Measurements from ENCODE around the gene EIF4EBP3.

EIF4EBP3 gene

DNA sequence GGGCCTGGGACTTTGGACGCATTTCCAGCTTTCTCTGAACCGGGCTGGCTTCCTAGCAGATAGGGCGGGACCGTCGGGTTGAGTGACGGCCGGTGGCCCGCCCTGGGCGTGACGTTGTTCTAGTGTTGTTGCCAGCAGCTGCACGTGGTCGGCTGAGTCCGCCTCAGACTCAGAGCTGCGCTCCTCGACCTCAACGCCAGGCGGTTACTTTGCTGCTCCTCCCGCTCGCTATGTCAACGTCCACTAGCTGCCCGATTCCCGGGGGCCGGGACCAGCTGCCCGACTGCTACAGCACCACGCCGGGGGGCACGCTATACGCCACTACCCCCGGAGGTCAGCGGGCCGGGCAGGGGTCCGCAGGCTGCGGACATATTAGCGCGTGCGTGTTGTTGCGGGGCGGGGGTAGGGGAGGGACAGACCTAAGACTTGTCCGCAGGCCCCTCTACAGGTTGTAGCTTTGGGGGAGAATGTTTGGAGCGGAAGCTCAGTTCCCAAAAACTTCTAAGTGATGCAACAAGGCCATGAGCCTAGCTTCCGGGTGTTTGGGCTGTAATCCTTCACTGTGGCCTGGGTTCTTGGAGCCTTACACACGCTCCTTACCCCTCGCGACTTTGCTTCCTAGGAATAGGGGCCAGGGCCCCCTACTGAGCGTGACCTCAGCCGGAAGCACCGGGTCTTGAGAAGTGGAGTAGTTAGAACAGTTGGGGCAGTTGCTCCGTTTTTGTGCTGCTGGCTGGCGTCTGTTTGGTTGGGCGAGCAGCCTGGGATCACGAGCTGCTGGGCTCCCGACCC is at the start of gene EIF4EBP3:
Gene EIF4EBP3, plus strand, starts transcription at position 155 of the 792 bp plus-strand sequence. Its CDS starts 76 bp downstream, at position 231.
- Histone ChIP-seq H3K4me3 (ENCODE audit: low read length) (peak within 1 kb of the TSS; percentile 80), H3K4me1 (ENCODE audit: control insufficient read depth, insufficient read depth, low read length) (peaks cover 37% of the 10 kb centered on the region), H3K9me3 (ENCODE audit: control insufficient read depth, low read length) (no peaks in the 10 kb centered on the region), H3K36me3 (ENCODE audit: control insufficient read depth, insufficient read depth, low read length, severe bottlenecking) (peaks cover 57% of the 10 kb centered on the region), H3K27me3 (replicated peaks; ENCODE audit: control insufficient read depth, insufficient read depth, low read length) (no peaks in the 10 kb centered on the region), H3K9ac (ENCODE audit: low read length) (peak within 1 kb of the TSS; percentile 91)
- DNase-seq (ENCODE audit: low read depth), result peak; percentile 98

DNA sequence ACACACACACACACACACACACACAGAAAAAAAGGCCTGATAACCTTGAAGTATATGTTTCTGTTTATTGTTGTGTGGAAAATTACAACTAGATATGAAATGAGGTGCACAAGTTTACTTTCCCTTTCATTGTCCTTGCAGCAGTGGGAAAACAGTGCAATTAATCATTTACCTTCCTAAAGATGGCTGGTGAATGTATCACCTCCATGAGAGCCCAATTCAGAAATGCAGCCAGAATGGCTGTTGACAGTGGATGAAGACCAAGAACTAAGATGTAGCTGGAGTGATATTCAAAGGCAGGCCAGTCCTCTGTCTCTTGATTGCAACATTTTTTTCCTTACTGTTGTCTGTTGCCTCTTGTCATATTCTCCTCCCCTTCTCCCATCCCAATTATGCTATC is 49.6 kb upstream of the EIF4EBP3 start:
- peaks cover 17% of the 10 kb centered on the region for H3K36me3 ChIP-seq (ENCODE audit: control insufficient read depth, insufficient read depth, low read length, severe bottlenecking)
- peaks cover 17% of the 10 kb centered on the region for H3K4me1 ChIP-seq (ENCODE audit: control insufficient read depth, insufficient read depth, low read length)
- no peak overlapping the region for H3K9ac ChIP-seq (ENCODE audit: low read length)
- no peaks in the 10 kb centered on the region for H3K9me3 ChIP-seq (ENCODE audit: control insufficient read depth, low read length)
- no peaks in the 10 kb centered on the region for H3K27me3 ChIP-seq (replicated peaks; ENCODE audit: control insufficient read depth, insufficient read depth, low read length)
- H3K4me3 ChIP-seq (ENCODE audit: low read length), result no peak overlapping the region
- no peak for DNase-seq (ENCODE audit: low read depth)

DNA sequence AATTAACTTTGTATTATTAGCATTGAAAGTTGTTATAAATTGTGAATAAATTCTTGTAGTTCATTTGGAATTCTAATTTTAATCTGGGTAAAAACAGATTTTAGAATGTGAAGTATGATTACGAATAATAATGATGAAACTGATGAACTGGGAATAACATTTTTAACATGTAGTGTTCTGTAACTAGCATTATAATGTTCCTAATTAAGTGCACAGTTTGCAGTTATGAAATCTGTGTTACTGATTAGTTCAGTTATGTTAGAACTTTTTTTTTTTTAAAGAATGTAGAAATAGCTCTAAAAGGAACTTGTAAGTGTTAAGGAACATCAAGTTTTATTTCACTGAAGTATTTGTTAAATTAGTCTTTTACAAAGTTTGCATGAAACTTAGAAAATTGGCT is 48.9 kb upstream of the EIF4EBP3 start:
- Histone ChIP-seq H3K27me3 (replicated peaks; ENCODE audit: control insufficient read depth, insufficient read depth, low read length) (no peaks in the 10 kb centered on the region), H3K4me1 (ENCODE audit: control insufficient read depth, insufficient read depth, low read length) (peaks cover 17% of the 10 kb centered on the region), H3K9ac (ENCODE audit: low read length) (no peak overlapping the region), H3K4me3 (ENCODE audit: low read length) (no peak overlapping the region), H3K36me3 (ENCODE audit: control insufficient read depth, insufficient read depth, low read length, severe bottlenecking) (peaks cover 17% of the 10 kb centered on the region), H3K9me3 (ENCODE audit: control insufficient read depth, low read length) (no peaks in the 10 kb centered on the region)
- DNase-seq (ENCODE audit: low read depth), result no peak

DNA sequence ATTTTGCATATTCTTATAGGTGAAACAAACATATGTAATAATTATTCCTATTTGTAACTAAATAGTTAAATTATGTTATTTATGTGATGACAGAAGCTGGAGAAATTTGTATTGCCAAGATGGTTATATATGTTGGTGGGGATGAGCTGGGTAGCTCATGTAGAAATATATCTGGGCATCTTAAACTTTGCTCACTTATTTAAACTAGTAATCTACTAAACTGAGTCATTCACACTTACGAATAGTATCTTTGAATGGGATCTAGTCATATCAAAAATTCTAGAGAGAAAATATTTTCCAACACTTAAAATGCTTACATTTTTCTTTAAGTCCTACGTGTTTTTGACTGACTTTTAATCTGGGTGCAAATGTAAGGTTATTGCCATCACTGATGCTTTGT is 44.6 kb upstream of the EIF4EBP3 start:
- H3K36me3 ChIP-seq (ENCODE audit: control insufficient read depth, insufficient read depth, low read length, severe bottlenecking), result peaks cover 38% of the 10 kb centered on the region

DNA sequence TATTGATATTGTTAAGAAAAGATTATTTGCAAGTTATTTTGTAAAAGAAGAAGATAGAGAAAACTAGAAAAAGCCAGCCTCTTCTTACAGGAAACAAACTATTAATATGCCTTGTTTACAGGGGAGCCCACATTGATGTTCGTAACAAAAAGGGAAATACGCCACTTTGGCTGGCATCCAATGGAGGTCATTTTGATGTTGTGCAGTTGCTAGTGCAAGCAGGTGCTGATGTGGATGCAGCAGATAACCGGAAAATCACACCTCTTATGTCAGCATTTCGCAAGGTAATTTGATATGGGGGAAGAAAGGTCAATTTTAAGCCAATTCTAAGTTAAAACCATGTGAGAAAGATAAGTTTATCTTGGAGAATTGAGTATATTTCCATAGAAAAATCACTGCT is 37.6 kb upstream of the EIF4EBP3 start:
- Histone ChIP-seq H3K9me3 (ENCODE audit: control insufficient read depth, low read length) (no peaks in the 10 kb centered on the region), H3K4me1 (ENCODE audit: control insufficient read depth, insufficient read depth, low read length) (no peaks in the 10 kb centered on the region), H3K9ac (ENCODE audit: low read length) (no peak overlapping the region), H3K4me3 (ENCODE audit: low read length) (no peak overlapping the region), H3K36me3 (ENCODE audit: control insufficient read depth, insufficient read depth, low read length, severe bottlenecking) (peaks cover 96% of the 10 kb centered on the region), H3K27me3 (replicated peaks; ENCODE audit: control insufficient read depth, insufficient read depth, low read length) (no peaks in the 10 kb centered on the region)
- no peak for DNase-seq (ENCODE audit: low read depth)

More for the DNA sequence above, 44.6 kb upstream of the EIF4EBP3 start:
- DNase-seq (ENCODE audit: low read depth), result no peak
- no peaks in the 10 kb centered on the region for H3K27me3 ChIP-seq (replicated peaks; ENCODE audit: control insufficient read depth, insufficient read depth, low read length)
- no peaks in the 10 kb centered on the region for H3K9me3 ChIP-seq (ENCODE audit: control insufficient read depth, low read length)
- H3K9ac ChIP-seq (ENCODE audit: low read length), result no peak overlapping the region
- no peak overlapping the region for H3K4me3 ChIP-seq (ENCODE audit: low read length)
- H3K4me1 ChIP-seq (ENCODE audit: control insufficient read depth, insufficient read depth, low read length), result peaks cover 12% of the 10 kb centered on the region

DNA sequence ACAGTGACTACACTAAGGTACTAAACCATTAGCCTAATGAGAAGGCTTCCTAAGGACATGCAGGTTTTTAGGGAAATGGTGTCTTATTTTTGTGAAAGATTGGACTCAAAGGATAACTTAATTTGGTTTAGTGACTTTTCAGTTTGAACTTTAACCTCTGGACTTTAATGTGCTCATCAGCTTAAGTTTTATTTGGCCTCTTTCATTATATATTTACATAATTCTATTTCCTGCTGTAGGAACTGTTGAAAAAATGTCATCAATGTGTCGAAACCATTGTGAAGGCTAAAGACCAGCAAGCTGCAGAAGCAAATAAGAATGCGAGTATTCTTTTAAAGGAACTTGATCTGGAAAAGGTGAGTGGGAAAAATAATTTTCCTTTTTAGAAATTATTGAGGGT is 34.3 kb upstream of the EIF4EBP3 start:
- Histone ChIP-seq H3K4me3 (ENCODE audit: low read length) (no peak overlapping the region), H3K4me1 (ENCODE audit: control insufficient read depth, insufficient read depth, low read length) (no peaks in the 10 kb centered on the region), H3K9ac (ENCODE audit: low read length) (no peak overlapping the region), H3K9me3 (ENCODE audit: control insufficient read depth, low read length) (no peaks in the 10 kb centered on the region), H3K36me3 (ENCODE audit: control insufficient read depth, insufficient read depth, low read length, severe bottlenecking) (peaks cover 69% of the 10 kb centered on the region), H3K27me3 (replicated peaks; ENCODE audit: control insufficient read depth, insufficient read depth, low read length) (no peaks in the 10 kb centered on the region)
- no peak for DNase-seq (ENCODE audit: low read depth)

DNA sequence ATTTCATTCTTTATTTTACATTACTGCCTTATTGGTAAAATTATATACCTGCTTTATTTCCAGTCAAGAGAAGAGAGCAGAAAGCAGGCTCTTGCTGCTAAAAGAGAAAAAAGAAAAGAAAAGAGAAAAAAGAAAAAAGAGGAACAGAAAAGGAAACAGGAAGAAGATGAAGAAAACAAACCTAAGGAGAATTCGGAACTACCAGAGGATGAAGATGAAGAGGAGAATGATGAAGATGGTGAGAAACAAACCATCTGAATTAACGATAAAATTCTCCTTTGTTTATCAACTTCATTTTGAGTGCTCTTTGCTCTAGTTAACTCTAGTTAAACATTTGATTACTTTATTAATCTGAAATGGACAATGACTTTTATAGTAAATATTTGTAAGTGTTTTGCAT is 23.5 kb upstream of the EIF4EBP3 start:
- no peak for DNase-seq (ENCODE audit: low read depth)
- Histone ChIP-seq H3K9ac (ENCODE audit: low read length) (no peak overlapping the region), H3K4me3 (ENCODE audit: low read length) (no peak overlapping the region), H3K27me3 (replicated peaks; ENCODE audit: control insufficient read depth, insufficient read depth, low read length) (no peaks in the 10 kb centered on the region), H3K4me1 (ENCODE audit: control insufficient read depth, insufficient read depth, low read length) (no peaks in the 10 kb centered on the region), H3K36me3 (ENCODE audit: control insufficient read depth, insufficient read depth, low read length, severe bottlenecking) (peaks cover 59% of the 10 kb centered on the region), H3K9me3 (ENCODE audit: control insufficient read depth, low read length) (no peaks in the 10 kb centered on the region)

DNA sequence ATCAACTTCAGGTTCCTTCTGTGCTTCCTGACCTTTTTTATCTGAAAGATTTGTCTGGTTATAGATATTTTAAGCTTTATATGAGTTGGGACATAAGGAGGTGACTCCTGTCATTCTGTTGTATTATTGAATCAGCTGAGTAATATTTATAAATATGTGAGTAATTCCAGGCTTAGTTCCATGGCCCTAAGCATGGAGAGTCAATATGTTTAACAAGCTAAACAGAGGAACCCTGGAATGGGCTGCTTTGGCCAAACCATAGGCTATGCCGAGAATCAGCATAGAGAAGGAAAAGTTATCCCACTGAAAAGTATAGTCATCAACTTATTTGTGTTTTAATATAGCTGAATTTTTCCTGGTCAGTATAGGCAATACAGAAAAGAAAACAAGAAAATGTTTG is 7.2 kb upstream of the EIF4EBP3 start:
- H3K4me3 ChIP-seq (ENCODE audit: low read length), result no peak overlapping the region
- H3K9me3 ChIP-seq (ENCODE audit: control insufficient read depth, low read length), result no peaks in the 10 kb centered on the region
- no peaks in the 10 kb centered on the region for H3K4me1 ChIP-seq (ENCODE audit: control insufficient read depth, insufficient read depth, low read length)
- no peak overlapping the region for H3K9ac ChIP-seq (ENCODE audit: low read length)
- no peak for DNase-seq (ENCODE audit: low read depth)
- H3K27me3 ChIP-seq (replicated peaks; ENCODE audit: control insufficient read depth, insufficient read depth, low read length), result no peaks in the 10 kb centered on the region
- H3K36me3 ChIP-seq (ENCODE audit: control insufficient read depth, insufficient read depth, low read length, severe bottlenecking), result peaks cover 85% of the 10 kb centered on the region

DNA sequence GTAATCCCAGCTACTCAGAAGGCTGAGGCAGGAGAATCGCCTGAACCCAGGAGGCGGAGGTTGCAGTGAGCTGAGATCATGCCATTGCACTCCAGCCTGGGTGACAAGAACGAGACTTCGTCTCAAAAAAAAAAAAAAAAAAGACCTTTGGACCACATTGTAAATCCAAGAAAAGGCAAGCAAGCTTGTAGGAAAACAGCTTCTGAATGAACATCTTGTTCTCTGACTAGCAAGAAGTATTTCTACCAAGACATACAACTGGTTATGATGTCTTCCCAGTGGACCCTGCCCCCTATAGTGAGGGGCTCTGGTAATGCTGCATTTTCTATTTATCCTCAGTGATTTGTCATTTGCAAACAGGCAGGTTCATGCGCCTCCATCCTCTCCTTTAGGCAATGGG is 4.5 kb upstream of the EIF4EBP3 start:
- Histone ChIP-seq H3K27me3 (replicated peaks; ENCODE audit: control insufficient read depth, insufficient read depth, low read length) (no peaks in the 10 kb centered on the region), H3K9me3 (ENCODE audit: control insufficient read depth, low read length) (no peaks in the 10 kb centered on the region), H3K4me1 (ENCODE audit: control insufficient read depth, insufficient read depth, low read length) (peaks cover 15% of the 10 kb centered on the region), H3K36me3 (ENCODE audit: control insufficient read depth, insufficient read depth, low read length, severe bottlenecking) (peaks cover 65% of the 10 kb centered on the region), H3K9ac (ENCODE audit: low read length) (no peak overlapping the region), H3K4me3 (ENCODE audit: low read length) (no peak overlapping the region)
- no peak for DNase-seq (ENCODE audit: low read depth)

DNA sequence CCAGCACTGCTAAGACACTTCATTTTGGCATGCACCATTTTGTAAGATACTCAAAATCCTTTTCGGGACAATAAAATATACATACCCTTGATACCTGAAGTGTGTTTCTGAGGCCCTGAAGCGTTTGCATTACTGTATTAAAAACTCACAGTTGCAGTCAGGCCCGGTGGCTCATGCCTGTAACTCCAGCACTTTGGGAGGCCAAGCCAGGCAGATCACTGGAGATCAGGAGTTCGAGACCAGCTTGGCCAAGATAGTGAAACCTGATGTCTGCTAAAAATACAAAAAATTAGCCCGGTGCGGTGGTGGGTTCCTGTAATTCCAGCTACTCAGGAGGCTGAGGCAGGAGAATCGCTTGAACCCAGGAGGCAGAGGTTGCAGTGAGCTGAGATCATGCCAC is 2.5 kb upstream of the EIF4EBP3 start:
- Histone ChIP-seq H3K27me3 (replicated peaks; ENCODE audit: control insufficient read depth, insufficient read depth, low read length) (no peaks in the 10 kb centered on the region), H3K9me3 (ENCODE audit: control insufficient read depth, low read length) (no peaks in the 10 kb centered on the region), H3K36me3 (ENCODE audit: control insufficient read depth, insufficient read depth, low read length, severe bottlenecking) (peaks cover 58% of the 10 kb centered on the region), H3K9ac (ENCODE audit: low read length) (no peak overlapping the region), H3K4me1 (ENCODE audit: control insufficient read depth, insufficient read depth, low read length) (peaks cover 35% of the 10 kb centered on the region), H3K4me3 (ENCODE audit: low read length) (no peak overlapping the region)
- no peak for DNase-seq (ENCODE audit: low read depth)

DNA sequence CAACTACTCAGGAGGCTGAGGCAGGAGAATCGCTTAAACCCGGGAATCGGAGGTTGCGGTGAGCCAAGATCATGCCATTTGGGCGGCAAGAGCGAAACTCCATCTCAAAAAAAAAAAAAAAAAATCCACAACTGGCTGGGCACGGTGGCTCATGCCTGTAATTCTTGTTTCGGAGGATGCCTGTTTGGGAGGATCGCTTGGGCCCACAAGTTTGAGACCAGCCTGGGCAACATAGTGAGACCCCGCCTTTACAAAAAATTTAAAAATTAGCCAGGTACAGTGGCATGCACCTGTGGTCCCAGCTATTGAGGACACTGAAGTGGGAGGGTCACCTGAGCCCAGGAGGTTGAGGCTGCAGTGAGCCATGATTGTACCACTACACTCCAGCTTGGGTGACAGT is 1.9 kb upstream of the EIF4EBP3 start:
- Histone ChIP-seq H3K27me3 (replicated peaks; ENCODE audit: control insufficient read depth, insufficient read depth, low read length) (no peaks in the 10 kb centered on the region), H3K36me3 (ENCODE audit: control insufficient read depth, insufficient read depth, low read length, severe bottlenecking) (peaks cover 58% of the 10 kb centered on the region), H3K4me3 (ENCODE audit: low read length) (no peak overlapping the region), H3K9me3 (ENCODE audit: control insufficient read depth, low read length) (no peaks in the 10 kb centered on the region), H3K9ac (ENCODE audit: low read length) (no peak overlapping the region), H3K4me1 (ENCODE audit: control insufficient read depth, insufficient read depth, low read length) (peaks cover 37% of the 10 kb centered on the region)
- DNase-seq (ENCODE audit: low read depth), result no peak
